ENCODE data around the gene LEKR1. TPM values are rescaled to one million over a fixed set of nuclear protein-coding genes. Genes with fewer than 3 reads are reported as not detected.

The LEKR1 gene
- total RNA-seq, 1 experiment from 2014 or later: 5.1 TPM

DNA sequence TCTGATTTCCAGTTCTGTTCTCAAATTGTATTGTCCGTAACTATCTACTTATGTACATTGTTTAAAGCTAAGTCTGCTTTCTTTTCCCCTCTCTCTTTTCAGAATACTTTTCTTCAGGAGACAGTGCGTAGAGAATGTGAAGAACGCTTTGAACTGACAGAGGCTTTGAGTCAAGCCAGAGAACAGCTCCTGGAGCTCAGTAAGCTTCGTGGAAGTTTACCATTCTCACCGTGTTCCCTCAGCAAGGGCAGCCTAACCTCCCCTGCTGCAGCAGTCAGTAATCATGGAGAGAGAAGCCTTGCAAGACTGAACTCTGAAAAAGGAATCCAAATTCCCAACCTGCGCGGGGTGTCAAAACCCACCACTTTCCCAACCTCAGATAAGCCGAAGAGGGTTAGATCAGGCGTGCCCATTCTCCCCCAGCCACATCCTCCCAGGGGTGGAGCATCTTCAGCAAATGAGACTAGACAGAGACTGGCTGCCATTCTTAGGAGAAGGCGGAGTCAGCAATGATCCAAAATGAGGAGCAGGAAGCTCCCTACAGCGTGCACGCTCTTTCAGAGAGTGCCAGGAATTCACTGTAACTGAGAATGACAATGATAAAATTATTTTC lies 219.2 kb downstream of the LEKR1 start:
- CTCF ChIA-PET: no interaction called here
- Mint-ChIP-seq H3K27ac (ENCODE audit: unreplicated experiment) (no peak overlapping the region), H3K4me1 (ENCODE audit: low read depth, unreplicated experiment) (no peaks in the 10 kb centered on the region), H3K27me3 (ENCODE audit: unreplicated experiment) (no peaks in the 10 kb centered on the region), H3K36me3 (ENCODE audit: insufficient read depth, unreplicated experiment) (no peaks in the 10 kb centered on the region), H3K4me3 (ENCODE audit: low read depth, unreplicated experiment) (no peak overlapping the region), H3K9me3 (ENCODE audit: low read depth, unreplicated experiment) (no peaks in the 10 kb centered on the region)
- intact Hi-C loops (cut with micrococcal nuclease; ENCODE audit: unreplicated experiment): no loop called here
- no peak for DNase-seq
- no TSS peak for BruUV-seq (replicated peaks)
- TF ChIP-seq, protein P1, sequence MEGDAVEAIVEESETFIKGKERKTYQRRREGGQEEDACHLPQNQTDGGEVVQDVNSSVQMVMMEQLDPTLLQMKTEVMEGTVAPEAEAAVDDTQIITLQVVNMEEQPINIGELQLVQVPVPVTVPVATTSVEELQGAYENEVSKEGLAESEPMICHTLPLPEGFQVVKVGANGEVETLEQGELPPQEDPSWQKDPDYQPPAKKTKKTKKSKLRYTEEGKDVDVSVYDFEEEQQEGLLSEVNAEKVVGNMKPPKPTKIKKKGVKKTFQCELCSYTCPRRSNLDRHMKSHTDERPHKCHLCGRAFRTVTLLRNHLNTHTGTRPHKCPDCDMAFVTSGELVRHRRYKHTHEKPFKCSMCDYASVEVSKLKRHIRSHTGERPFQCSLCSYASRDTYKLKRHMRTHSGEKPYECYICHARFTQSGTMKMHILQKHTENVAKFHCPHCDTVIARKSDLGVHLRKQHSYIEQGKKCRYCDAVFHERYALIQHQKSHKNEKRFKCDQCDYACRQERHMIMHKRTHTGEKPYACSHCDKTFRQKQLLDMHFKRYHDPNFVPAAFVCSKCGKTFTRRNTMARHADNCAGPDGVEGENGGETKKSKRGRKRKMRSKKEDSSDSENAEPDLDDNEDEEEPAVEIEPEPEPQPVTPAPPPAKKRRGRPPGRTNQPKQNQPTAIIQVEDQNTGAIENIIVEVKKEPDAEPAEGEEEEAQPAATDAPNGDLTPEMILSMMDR (IDR thresholded peaks at IDR 0.05; ENCODE audit: unreplicated experiment): no peak

DNA sequence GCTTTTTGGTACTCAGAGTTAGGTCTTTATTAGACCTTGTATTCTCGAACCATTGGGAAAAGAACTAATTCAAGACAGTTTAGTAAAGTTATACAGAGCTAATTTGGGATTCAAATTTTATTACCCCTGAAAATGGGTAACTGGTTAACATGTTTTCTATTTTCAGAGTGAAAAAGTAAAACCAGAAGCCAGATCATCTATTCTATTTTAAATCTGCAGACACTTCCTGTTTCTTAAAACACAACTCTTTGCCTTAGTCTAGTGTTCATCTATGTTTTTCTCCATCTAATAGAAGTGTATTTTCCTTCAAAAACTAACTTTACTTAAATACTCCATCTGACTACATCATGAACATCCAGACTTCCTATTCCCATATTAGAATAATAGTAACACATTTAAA lies 220.4 kb downstream of the LEKR1 start:
- intact Hi-C loops (cut with micrococcal nuclease; ENCODE audit: unreplicated experiment): no loop called here

DNA sequence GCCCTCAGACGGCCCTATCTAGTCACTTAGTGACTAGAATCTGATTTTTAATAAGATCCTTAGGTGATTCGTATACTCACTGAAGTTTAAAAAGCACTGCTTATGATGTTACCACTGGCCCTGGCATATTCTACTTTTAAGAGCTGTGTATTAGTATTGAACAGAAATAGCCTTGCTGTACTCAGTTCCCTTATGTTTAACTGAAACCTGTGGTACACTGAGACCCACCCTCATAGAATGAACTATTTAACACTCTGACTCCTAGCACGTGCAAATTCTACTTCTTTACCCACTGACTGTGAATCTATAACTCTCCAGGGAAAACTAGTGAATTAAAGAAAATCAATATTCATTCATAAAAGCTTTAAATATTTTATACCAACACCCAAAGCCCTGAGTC lies 224.9 kb downstream of the LEKR1 start:
- Mint-ChIP-seq H3K27ac (ENCODE audit: unreplicated experiment) (no peak overlapping the region), H3K36me3 (ENCODE audit: insufficient read depth, unreplicated experiment) (no peaks in the 10 kb centered on the region), H3K9me3 (ENCODE audit: low read depth, unreplicated experiment) (no peaks in the 10 kb centered on the region), H3K4me1 (ENCODE audit: low read depth, unreplicated experiment) (no peaks in the 10 kb centered on the region), H3K27me3 (ENCODE audit: unreplicated experiment) (no peaks in the 10 kb centered on the region), H3K4me3 (ENCODE audit: low read depth, unreplicated experiment) (no peak overlapping the region)
- TF ChIP-seq, protein P1 (IDR thresholded peaks at IDR 0.05; ENCODE audit: unreplicated experiment): no peak
- DNase-seq: no peak
- CTCF ChIA-PET: no interaction called here
- intact Hi-C loops (cut with micrococcal nuclease; ENCODE audit: unreplicated experiment): no loop called here
- BruUV-seq (replicated peaks): no TSS peak

More for the DNA sequence above, 220.4 kb downstream of the LEKR1 start:
- Mint-ChIP-seq H3K36me3 (ENCODE audit: insufficient read depth, unreplicated experiment) (no peaks in the 10 kb centered on the region), H3K27me3 (ENCODE audit: unreplicated experiment) (no peaks in the 10 kb centered on the region), H3K27ac (ENCODE audit: unreplicated experiment) (no peak overlapping the region), H3K4me1 (ENCODE audit: low read depth, unreplicated experiment) (no peaks in the 10 kb centered on the region), H3K4me3 (ENCODE audit: low read depth, unreplicated experiment) (no peak overlapping the region), H3K9me3 (ENCODE audit: low read depth, unreplicated experiment) (no peaks in the 10 kb centered on the region)
- no peak for DNase-seq
- TF ChIP-seq, protein P1 (IDR thresholded peaks at IDR 0.05; ENCODE audit: unreplicated experiment): no peak
- BruUV-seq (replicated peaks): no TSS peak
- CTCF ChIA-PET: interaction anchor here (2.0 kb wide), 1 partner anchor 10 kb away, joined by 6 read pairs; no protein-coding TSS in a partner anchor

DNA sequence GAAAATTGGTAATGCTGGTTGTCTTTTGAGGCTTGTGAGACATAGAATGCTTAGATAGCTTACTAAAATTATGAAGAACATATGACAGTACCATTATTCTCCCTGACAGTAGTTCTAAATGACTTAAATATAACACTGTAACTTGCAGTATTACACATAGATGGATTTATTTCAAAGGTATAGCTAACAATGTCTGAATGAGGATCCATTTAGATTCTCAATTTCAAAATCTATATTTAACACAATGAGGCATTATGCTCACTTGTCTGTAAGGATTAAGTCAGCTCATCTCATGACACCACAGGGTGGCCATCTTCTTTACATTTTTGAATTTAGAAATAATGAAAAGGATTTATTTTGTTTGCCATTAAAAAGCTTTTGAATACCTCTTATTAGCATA lies 225.4 kb downstream of the LEKR1 start:
- CTCF ChIA-PET: interaction anchor here (1.2 kb wide), 1 partner anchor 10 kb away, joined by 3 read pairs; no protein-coding TSS in a partner anchor
- DNase-seq: no peak
- H3K36me3 Mint-ChIP-seq (ENCODE audit: insufficient read depth, unreplicated experiment): no peaks in the 10 kb centered on the region
- H3K4me1 Mint-ChIP-seq (ENCODE audit: low read depth, unreplicated experiment): no peaks in the 10 kb centered on the region
- H3K9me3 Mint-ChIP-seq (ENCODE audit: low read depth, unreplicated experiment): no peaks in the 10 kb centered on the region
- no peak overlapping the region for H3K27ac Mint-ChIP-seq (ENCODE audit: unreplicated experiment)
- TF ChIP-seq, protein P1 (IDR thresholded peaks at IDR 0.05; ENCODE audit: unreplicated experiment): no peak
- no peak overlapping the region for H3K4me3 Mint-ChIP-seq (ENCODE audit: low read depth, unreplicated experiment)
- intact Hi-C loops (cut with micrococcal nuclease; ENCODE audit: unreplicated experiment): no loop called here
- no peaks in the 10 kb centered on the region for H3K27me3 Mint-ChIP-seq (ENCODE audit: unreplicated experiment)
- BruUV-seq (replicated peaks): no TSS peak
